HG03060 (cell line): Measurements from ENCODE around the gene L1TD1.
"Not testable (repeated sequence)": the region's sequence is repeated elsewhere in the genome, so short reads cannot be mapped to it uniquely, and the experiment has no call there.

Experiments
- ATAC-seq: cut with Tn5 transposase; IDR thresholded peaks from one replicate; pipeline ENCODE4 v1.9.1; 2021; ENCODE audit warnings: low read depth, moderate number of reproducible peaks; ENCODE audit not compliant: unreplicated experiment

Gene L1TD1

GRCh38 chr1:62194651-62195544 lies at the start of gene L1TD1:
TSS of gene L1TD1 (plus strand) at chr1:62194849. CDS start at chr1:62206629, 11,780 bp downstream.
- no peak for ATAC-seq

DNA sequence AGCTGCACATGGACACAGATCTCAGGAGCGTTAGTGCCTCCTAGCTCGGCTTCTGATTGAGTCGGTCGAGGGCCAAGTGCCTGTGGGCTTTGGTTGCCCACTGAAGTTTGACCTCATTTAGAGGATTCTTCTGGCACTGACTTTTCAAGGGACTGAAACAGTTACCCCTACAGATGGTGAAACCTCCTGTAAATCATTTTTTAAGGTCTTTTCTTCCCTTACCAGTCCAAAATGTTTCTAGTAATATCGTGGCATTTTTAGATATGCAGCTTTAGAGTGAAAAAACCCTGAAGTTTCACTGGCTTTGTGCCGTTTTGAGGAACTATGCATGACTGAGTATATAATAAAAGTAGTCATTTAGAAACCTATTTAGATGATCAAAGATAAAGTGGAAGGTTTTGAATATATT lies 34.7 kb upstream of the L1TD1 start:
- ATAC-seq = peak; percentile 88

GRCh38 chr1:62161711-62162110 lies 32.9 kb upstream of the L1TD1 start:
- no peak for ATAC-seq

DNA sequence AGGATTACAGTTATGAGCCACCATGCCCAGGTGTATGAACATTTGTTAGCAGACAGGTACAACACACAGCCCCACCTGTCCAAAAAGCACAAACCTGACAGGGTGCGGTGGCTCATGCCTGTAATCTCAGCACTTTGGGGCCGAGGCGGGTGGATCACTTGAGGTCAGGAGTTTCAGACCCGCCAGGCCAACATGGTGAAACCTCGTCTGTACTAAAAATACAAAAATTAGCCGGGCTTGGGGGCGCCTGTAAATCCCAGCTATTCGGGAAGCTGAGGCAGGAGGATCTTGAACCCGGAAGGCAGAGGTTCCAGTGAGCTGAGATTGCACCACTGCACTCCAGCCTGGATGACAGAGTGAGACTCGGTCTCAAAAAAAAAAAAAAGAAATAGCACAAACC lies 24.3 kb upstream of the L1TD1 start:
- ATAC-seq = not testable (repeated sequence)

GRCh38 chr1:62175568-62176179 lies 19.0 kb upstream of the L1TD1 start:
- no peak for ATAC-seq

DNA sequence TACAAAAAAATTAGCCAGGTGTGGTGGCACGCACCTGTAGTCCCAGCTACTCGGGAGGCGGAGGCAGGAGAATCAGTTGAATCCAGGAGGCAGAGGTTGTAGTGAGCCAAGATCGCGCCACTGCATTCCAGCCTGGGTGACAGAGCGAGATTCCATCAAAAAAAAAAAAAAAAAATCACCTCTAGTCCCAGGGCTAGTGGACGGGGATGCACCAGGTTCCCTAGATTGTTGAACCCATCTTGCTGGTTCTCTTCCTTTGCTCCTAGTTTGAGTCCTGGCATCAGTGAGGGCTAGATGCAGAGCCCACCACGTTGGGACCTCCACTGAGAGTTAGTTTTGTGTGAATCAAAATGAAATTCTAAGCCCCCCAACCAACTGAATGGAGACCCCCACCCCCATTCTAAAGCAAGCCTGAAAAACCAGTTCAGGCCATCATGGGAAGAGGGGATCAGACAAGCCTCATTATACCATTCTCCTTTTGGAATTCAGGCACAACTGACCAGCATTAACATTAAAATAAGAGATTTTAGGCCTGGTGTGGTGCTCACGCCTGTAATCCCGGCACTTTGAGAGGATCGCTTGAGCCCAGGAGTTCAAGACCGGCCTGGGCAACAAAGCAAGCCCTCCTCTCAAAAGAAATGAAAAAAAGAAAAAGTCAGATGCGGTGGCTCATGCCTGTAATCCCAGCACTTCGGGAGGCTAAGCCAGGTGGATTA lies 17.9 kb upstream of the L1TD1 start:
- ATAC-seq = no peak

DNA sequence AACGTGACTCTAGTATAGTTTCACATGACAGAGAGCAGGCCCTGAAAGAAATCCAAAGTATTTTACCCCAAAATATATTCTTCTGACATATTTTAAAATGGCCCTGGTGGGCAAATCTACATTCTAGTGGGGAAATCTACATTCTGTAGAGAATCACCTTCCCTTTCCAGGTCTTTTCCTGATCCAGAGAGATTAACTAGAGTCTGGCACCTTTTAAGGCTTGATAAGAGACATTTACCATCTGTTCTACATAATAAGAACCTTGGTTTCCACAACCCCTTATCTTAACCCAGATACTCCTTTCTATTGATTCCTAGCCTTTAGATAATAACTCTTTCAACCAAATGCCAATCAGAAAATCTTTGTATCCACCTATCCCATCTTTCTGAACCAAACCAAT lies 17.0 kb upstream of the L1TD1 start:
- ATAC-seq = no peak

DNA sequence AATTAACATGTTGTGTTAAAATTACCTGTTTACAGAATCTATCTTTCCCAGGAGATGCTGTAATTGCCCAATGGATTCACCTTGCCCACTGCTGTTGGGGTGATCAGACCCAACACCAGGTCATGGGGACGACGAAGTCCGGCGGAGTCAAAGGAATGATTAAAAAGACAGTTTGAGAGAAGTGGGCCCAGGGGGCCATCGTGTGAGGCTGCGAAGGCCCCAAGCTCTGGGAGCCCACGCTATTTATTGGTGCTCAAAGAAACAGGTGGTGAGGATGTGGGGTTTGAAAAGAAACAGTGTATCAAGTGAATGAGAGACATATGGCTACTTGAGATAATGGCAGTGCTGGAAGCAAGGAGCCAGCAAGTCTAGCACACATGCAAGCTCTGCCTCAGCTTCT lies 16.3 kb upstream of the L1TD1 start:
- ATAC-seq = no peak

GRCh38 chr1:62180054-62180453 lies 14.6 kb upstream of the L1TD1 start:
- ATAC-seq = not testable (repeated sequence)

DNA sequence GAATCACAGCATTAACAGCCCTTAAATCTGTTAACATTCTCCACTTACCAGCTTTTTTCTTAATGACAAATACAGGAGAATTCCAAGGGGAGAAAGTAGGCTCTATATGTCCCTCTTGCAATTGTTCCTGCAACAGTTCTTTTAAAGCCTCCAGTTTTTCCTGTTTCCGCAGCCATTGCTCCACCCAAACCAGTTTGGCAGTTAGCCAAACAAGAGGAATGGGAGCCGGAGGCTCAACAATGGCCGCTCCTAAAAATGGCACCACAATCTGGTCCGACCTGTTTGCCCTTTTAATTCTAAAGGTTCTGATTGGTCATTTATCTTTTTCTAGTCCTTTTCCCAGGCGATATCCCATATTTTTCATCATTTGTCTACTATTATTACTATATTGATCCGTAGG lies 14.0 kb upstream of the L1TD1 start:
- ATAC-seq = no peak

DNA sequence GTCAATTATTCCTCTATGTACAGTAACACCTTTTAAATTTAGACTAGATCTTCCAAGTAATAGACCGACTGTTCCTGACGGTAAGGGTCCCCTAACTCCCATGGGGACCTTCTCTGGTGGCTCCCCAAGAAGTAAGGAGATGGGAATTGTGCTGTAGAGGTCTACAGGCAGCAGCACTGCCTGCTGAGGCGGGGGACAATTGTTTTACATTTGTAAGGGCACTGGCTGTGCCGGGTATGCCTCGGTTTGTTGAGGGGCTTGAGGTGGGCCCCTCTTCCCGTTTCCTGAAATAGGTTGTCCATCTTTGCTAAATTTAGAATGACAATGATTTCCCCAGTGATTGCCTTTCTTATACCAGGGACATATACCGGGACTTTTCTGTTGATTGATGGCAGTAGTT lies 13.1 kb upstream of the L1TD1 start:
- no peak for ATAC-seq

DNA sequence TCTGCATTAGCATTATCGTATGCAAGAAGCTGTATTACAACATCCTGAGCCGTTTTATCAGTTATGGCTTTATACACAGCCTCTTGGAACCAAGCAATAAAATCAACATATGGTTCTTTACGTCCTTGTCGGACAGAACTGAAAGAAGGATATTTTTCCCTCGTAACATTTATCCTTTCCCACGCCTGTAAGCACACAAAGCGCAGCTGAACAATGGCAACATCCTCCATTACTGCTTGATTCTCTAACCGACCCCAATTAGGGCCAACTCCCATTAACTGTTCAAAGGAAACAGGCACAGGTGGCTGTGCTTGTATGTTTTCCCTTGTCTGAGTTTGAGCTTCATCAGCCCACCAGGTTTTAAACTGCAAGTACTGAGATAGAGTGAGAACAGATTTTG lies 12.5 kb upstream of the L1TD1 start:
- ATAC-seq = not testable (repeated sequence)

DNA sequence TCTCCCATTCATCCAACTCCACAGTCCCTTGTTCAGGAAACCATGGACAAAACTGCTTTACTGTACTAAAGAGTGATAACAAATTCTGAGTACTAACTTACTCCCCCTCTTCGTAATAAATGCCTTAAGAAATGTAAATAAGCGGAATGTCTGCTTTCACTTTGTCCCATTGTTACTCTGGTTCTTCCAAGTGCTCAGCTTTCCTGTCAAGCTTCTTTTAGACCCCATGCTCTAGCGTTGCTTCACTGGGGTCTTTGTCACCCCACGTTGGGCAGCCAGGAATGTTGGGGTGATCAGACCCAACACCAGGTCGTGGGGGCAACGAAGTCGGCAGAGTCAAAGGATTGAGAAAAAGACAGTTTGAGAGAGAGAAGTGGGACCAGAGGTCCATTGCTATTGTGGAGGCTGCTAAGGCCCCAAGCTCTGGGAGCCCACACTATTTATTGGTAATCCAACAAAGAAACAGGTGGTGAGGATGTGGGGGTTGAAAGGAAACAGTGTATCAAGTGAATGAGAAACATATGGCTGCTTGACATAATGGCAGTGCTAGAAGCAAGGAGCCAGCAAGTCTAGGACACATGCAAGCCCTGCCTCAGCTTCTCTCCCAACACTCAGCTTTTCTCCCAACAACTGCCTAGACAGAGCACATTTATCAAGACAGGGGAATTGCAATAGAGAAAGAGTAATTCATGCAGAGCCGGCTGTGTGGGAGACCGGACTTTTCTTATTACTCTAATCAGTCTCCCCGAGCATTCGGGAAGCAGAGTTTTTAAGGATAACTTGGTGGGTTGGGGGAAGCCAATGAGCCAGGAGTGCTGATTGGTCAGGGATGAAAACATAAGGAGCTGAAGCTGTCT lies 11.3 kb upstream of the L1TD1 start:
- ATAC-seq = not testable (repeated sequence)

- ATAC-seq = no peak
Measured at GRCh38 chr1:62184336-62184735, 10.3 kb upstream of the L1TD1 start.

- ATAC-seq = not testable (repeated sequence)
Measured at GRCh38 chr1:62185233-62185632, 9.4 kb upstream of the L1TD1 start.

GRCh38 chr1:62185677-62186076 lies 9.0 kb upstream of the L1TD1 start:
- no peak for ATAC-seq

- no peak for ATAC-seq
Measured at GRCh38 chr1:62187548-62187947, 7.1 kb upstream of the L1TD1 start.

GRCh38 chr1:62188111-62188510 lies 6.5 kb upstream of the L1TD1 start:
- ATAC-seq = no peak

DNA sequence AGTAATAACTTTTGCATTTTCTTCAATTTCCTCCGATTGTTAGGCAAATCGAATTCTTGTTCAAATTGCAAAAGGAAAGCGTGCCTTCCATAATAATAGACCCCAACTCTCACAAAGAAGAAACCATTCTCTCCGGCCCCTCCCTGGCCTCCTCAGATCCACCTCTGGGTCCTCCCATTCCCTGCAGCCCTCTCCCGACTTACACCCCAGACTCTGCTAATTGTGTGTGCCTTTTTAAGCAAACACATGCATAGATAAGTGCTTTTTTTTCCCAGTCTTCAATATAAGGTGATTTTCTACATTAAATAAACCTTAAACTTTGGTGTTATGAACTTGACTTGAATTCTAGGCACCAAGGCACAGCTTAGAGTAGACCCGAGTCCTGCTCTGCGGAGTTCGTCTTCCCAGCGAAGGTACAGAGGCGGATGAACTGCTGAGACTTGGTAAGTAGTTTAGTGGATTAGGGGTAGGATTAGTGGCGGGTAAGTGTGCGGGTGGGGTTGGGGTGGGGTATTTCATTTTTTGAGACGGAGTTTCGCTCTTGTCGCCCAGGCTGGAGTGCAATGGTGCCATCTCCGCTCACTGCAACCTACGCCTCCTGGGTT lies 1.5 kb downstream of the L1TD1 start:
- ATAC-seq = no peak
